Heart left ventricle (tissue), 13 donors: ENCODE measurements around the gene MRPL1.

Source experiments
- POLR2A ChIP-seq, 2 donors: fragments of 450-650 bp; IDR thresholded peaks; one replicate each; pipeline ENCODE4 v1.6.1; 2017; ENCODE audit warnings: antibody characterized with exemption in 2 of 2, mild to moderate bottlenecking in 2 of 2, moderate library complexity in 2 of 2
- TF ChIP-seq, protein P1 (sequence below), 12 donors: fragments of 200-600 bp; sonication (generic) in 4 of 12; IDR thresholded peaks; one replicate each; pipeline versions ENCODE4 v1.5.0 to v1.8.0; 2018 to 2022; ENCODE audit warnings: antibody characterized with exemption in 12 of 12, mild to moderate bottlenecking in 5 of 12
- donor health status: ischemic (EF 13 %, LVEDD 7.1; RV severe dilation, severe dysfunction).
- donor health status: DM: no; HTN: yes; CAD: no.
- donor health status: DM: no; HTN: no; CAD: no.
- donor health status: ischemic (EF 25% LVEDD 6.9; RV normal size, moderate dysfunction).
- donor health status: ischemic (EF 25% LVEDD 5.7; RV mildly dilated, moderate dysfunction).
- donor health status: ischemic (EF 35%, LVEDD 5.7; RV mildly dilated, moderate dysfunction).
- donor health status: nonischemic (EF 11% LVEDD 7.7; RV severe dilation, severe dysfunction).
- donor health status: DM: yes; HTN: yes; CAD: no.
- donor health status: PGD.
- donor health status: ischemic (EF 29% LVEDD 5.4; RV normal size, mild dysfunction).
- donor health status: nonischemic (EF 23%, LVEDD 6.1; RV moderate dilation, normal function).

DNA sequence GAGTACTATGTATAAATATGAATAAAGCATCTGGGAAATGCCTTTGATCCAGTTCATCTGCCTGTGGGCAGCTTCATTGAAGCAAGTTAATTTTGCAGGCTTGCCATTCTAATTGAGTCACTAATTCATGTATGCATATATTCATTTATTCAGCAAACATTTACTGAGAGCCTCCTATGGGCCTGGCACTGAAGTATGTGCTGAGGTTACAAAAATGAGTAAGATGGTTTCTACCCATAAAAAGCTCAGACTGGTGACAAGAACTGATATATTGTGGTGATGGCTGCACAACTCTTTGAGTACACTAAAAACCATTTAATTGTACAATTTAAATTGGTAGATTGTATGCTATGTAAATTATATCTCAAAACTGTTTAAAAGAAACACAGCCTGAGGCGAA is 1.1 kb upstream of the MRPL1 start:
- TF ChIP-seq, protein P1, sequence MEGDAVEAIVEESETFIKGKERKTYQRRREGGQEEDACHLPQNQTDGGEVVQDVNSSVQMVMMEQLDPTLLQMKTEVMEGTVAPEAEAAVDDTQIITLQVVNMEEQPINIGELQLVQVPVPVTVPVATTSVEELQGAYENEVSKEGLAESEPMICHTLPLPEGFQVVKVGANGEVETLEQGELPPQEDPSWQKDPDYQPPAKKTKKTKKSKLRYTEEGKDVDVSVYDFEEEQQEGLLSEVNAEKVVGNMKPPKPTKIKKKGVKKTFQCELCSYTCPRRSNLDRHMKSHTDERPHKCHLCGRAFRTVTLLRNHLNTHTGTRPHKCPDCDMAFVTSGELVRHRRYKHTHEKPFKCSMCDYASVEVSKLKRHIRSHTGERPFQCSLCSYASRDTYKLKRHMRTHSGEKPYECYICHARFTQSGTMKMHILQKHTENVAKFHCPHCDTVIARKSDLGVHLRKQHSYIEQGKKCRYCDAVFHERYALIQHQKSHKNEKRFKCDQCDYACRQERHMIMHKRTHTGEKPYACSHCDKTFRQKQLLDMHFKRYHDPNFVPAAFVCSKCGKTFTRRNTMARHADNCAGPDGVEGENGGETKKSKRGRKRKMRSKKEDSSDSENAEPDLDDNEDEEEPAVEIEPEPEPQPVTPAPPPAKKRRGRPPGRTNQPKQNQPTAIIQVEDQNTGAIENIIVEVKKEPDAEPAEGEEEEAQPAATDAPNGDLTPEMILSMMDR (IDR thresholded peaks at IDR 0.05) = no peak
- no peak for TF ChIP-seq POLR2A (IDR thresholded peaks at IDR 0.05)
